Left hindlimb (tissue), 1 donor: ENCODE results near the gene TMEM205.

Experiments
- DNase-seq: peaks from one replicate; pipeline ENCODE4 v3.0.0-alpha.2; 2018

Gene TMEM205

GRCh38 chr19:11295665-11296245 is 50.3 kb downstream of the TMEM205 start, which contains the start of gene TSPAN16:
TSPAN16 (plus strand) TSS chr19:11296160; CDS start chr19:11296298, 138 bp downstream.
- no peak for DNase-seq

DNA sequence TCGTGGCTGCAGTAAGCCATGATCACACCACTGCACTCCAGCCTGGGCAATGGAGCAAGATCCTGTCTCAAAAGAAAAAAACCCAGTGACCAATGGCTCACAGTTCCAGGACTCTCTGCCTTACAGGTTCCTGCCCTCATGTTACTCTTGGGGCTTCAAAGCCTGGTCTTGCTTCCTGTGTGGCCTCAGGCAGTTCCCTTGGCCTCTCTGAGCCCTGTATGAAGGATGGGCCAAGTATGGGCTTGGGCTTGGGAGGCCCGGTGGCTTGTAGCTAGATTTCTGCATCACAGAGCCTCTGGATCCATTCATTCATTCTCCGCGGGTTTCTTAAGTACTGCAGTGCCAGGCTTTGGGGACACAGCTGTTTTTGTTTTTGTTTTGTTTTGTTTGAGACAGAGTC is 50.9 kb downstream of the TMEM205 start:
- no peak for DNase-seq

DNA sequence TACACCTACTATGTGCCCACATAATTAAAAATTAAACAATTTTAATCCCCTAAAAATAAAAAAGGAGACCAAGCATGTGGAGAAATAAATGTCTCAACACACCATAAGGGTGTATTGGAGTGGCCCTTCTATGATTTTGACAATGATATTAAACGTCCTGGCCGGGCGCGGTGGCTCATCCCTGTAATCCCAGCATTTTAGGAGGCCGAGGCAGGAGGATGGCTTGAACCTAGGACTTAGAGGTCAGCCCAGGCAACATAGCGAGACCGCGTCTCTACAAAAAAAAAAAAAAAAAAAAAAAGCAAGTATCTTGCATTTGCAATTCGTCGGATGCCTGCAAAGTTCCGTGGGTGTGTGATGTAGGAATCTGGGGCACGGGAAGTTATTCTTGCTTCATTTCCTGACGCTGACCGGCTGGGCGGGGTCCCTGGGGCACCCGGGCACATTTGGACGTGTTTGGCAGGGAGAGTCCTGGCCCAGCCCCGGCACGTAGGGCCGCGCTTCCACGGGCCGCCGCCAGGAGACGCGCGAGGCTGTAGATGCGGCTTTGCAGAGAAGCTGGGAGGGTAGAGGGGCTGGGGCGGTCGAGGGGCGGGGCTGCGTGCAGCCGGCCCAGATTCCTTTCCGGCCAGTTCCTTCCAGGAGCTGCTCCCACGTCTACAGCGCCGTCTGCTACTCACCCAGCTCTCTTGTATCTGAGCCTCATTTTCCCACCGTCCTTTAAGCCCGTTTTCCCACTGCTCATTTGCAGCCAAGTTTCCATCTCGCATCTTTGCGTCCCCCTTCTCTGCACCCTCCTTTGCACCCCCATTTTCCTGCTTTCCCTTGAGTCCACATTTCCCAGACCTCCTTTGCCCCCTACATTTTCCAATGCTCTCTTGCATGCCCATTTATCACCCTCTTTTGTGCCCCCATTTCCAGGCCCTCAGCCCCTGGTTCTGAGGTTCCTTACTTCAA is 52.4 kb downstream of the TMEM205 start:
- peak; percentile 98 for DNase-seq
